IMR-90 (cell line): ENCODE measurements around the gene KLK11. TPM values are rescaled to one million over a fixed set of nuclear protein-coding genes. Genes with fewer than 3 reads are reported as not detected.

Source experiments
- ATAC-seq: fragments of 200-7000 bp; cut with Tn5 transposase; 2 replicates; pipeline ENCODE4 v1.9.1; 2020; ENCODE audit warnings: low read depth, mild to moderate bottlenecking, moderate library complexity
- BruUV-seq: library from RNA; stranded (reverse); fragments of 400-500 nt; replicated peaks from 2 replicates; lab custom pipeline; 2021; lab: Mats Ljungman, UMichigan
- CTCF ChIA-PET: fragments of 300-600 bp; formaldehyde crosslinking; extraction: SDS; loops from one replicate; lab custom pipeline; 2021; ENCODE audit warnings: antibody characterized with exemption; lab: Yijun Ruan, JAX
- POLR2A ChIA-PET: fragments of 300-600 bp; sonication (Branson Sonifier 250); formaldehyde crosslinking; loops from one replicate; lab custom pipeline; 2022; ENCODE audit warnings: antibody characterized with exemption; ENCODE audit not compliant: unreplicated experiment; lab: Charles Lee
- DNase-seq: peaks from one replicate; pipeline ENCODE4 v3.0.0; 2013
- H2AFZ ChIP-seq: replicated peaks from 2 replicates; pipeline ENCODE3; 2013; ENCODE audit warnings: low read length, mild to moderate bottlenecking; ENCODE audit not compliant: poor library complexity
- H2AK5ac ChIP-seq: 2 replicates; pipeline ENCODE4 v1.6.1; 2013; ENCODE audit warnings: low read depth, low read length, inconsistent platforms
- H2AK9ac ChIP-seq: replicated peaks from 2 replicates; pipeline ENCODE3; 2013; ENCODE audit warnings: mild to moderate bottlenecking, low read depth, low read length, moderate library complexity; ENCODE audit not compliant: poor library complexity
- H2BK120ac ChIP-seq: 2 replicates; pipeline ENCODE4 v1.6.1; 2013; ENCODE audit warnings: low read depth, low read length, inconsistent platforms
- H2BK15ac ChIP-seq: 3 replicates; pipeline ENCODE4 v1.6.1; 2013; ENCODE audit warnings: low read depth, low read length, inconsistent platforms
- H2BK20ac ChIP-seq: 2 replicates; pipeline ENCODE4 v1.6.1; 2013; ENCODE audit warnings: low read depth, mild to moderate bottlenecking, inconsistent platforms, low read length, moderate library complexity
- H2BK5ac ChIP-seq: 2 replicates; pipeline ENCODE4 v1.6.1; 2013; ENCODE audit warnings: mild to moderate bottlenecking, low read depth, low read length, inconsistent platforms; ENCODE audit not compliant: poor library complexity, severe bottlenecking
- H3K14ac ChIP-seq: replicated peaks from 2 replicates; pipeline ENCODE4 v1.6.1; 2013; ENCODE audit warnings: low read depth, low read length, inconsistent platforms
- H3K18ac ChIP-seq: 2 replicates; pipeline ENCODE4 v1.6.1; 2013; ENCODE audit warnings: low read depth, low read length, control low read depth
- H3K23ac ChIP-seq: 2 replicates; pipeline ENCODE4 v1.6.1; 2013; ENCODE audit warnings: low read depth, low read length, inconsistent platforms
- H3K27ac ChIP-seq: 2 replicates; pipeline ENCODE4 v1.5.1; 2013; ENCODE audit warnings: mild to moderate bottlenecking, control low read depth, low read length; ENCODE audit not compliant: insufficient read depth
- H3K27me3 ChIP-seq: 2 replicates; pipeline ENCODE4 v1.6.1; 2013; ENCODE audit warnings: low read length; ENCODE audit not compliant: control insufficient read depth, insufficient read depth
- H3K36me3 ChIP-seq: 2 replicates; pipeline ENCODE4 v1.6.1; 2013; ENCODE audit warnings: low read length, mixed read lengths; ENCODE audit not compliant: control insufficient read depth, insufficient read depth
- H3K4ac ChIP-seq: 2 replicates; pipeline ENCODE4 v1.6.1; 2013; ENCODE audit warnings: low read depth, low read length, inconsistent platforms
- H3K4me1 ChIP-seq: 2 replicates; pipeline ENCODE4 v1.6.1; 2013; ENCODE audit warnings: low read length, mixed read lengths; ENCODE audit not compliant: control insufficient read depth, insufficient read depth
- H3K4me2 ChIP-seq: 2 replicates; pipeline ENCODE4 v1.6.1; 2013; ENCODE audit warnings: low read depth, mild to moderate bottlenecking, control low read depth, low read length, moderate library complexity
- H3K4me3 ChIP-seq: 2 replicates; pipeline ENCODE4 v1.5.1; 2013; ENCODE audit warnings: low read depth, mild to moderate bottlenecking, control low read depth, low read length, moderate library complexity; ENCODE audit not compliant: insufficient read depth
- H3K56ac ChIP-seq: 2 replicates; pipeline ENCODE4 v1.6.1; 2013; ENCODE audit warnings: low read length, inconsistent platforms; ENCODE audit not compliant: insufficient read depth; ENCODE audit errors: extremely low read depth
- H3K79me1 ChIP-seq, 2 experiments: 2 replicates each; pipeline ENCODE4 v1.6.1; 2013; ENCODE audit warnings: low read length in 2 of 2, inconsistent platforms in 1 of 2, low read depth in 1 of 2
- H3K9ac ChIP-seq: 2 replicates; pipeline ENCODE4 v1.6.1; 2013; ENCODE audit warnings: low read depth, low read length, control low read depth
- H3K9me1 ChIP-seq: 2 replicates; pipeline ENCODE4 v1.6.1; 2013; ENCODE audit warnings: low read length, inconsistent platforms; ENCODE audit not compliant: insufficient read depth
- H3K9me3 ChIP-seq: 2 replicates; pipeline ENCODE4 v1.6.1; 2013; ENCODE audit warnings: low read length; ENCODE audit not compliant: control insufficient read depth, insufficient read depth
- H4K20me1 ChIP-seq: 2 replicates; pipeline ENCODE4 v1.6.1; 2013; ENCODE audit warnings: low read length, inconsistent platforms; ENCODE audit not compliant: insufficient read depth
- H4K5ac ChIP-seq: 2 replicates; pipeline ENCODE4 v1.6.1; 2013; ENCODE audit warnings: mild to moderate bottlenecking, low read depth, low read length, control low read depth
- H4K8ac ChIP-seq, 2 experiments: 2 replicates each; pipeline ENCODE4 v1.6.1; 2013; ENCODE audit warnings: low read depth in 2 of 2, low read length in 2 of 2, control low read depth in 1 of 2, inconsistent platforms in 1 of 2
- H4K91ac ChIP-seq: 2 replicates; pipeline ENCODE4 v1.6.1; 2013; ENCODE audit warnings: low read depth, low read length, inconsistent platforms; ENCODE audit not compliant: insufficient read depth
- MXI1 ChIP-seq: IDR thresholded peaks from 2 replicates; pipeline ENCODE4 v1.6.1; 2012; ENCODE audit warnings: low read depth, mild to moderate bottlenecking, low read length, moderate library complexity, borderline replicate concordance
- WGBS, 2 experiments: methylation state at CpG; one replicate each; pipeline versions ENCODE4 v1.1.5 to v1.1.7; 2013; ENCODE audit warnings: missing lambda C conversion rate in 2 of 2; ENCODE audit not compliant: insufficient read length in 1 of 2; ENCODE audit errors: extremely low coverage in 2 of 2; 5-methylcytosine and 5-hydroxymethylcytosine counted together
- dilution Hi-C: fragments of 300-500 bp; cut with HindIII; formaldehyde crosslinking; loops from one replicate; pipeline ENCODE4 v1.14.3; 2018; ENCODE audit warnings: low sequenced_read_pairs; ENCODE audit not compliant: unreplicated experiment
- in situ Hi-C: fragments of 300-500 bp; cut with MboI; formaldehyde crosslinking; loops from 3 replicates; pipeline ENCODE4 v1.14.3; 2019; ENCODE audit warnings: low sequenced_read_pairs, inconsistent platforms, mixed read lengths
- intact Hi-C: fragments of 100-400 bp; cut with micrococcal nuclease; formaldehyde crosslinking; loops from 2 replicates; pipeline ENCODE4 v1.10.0; 2022
- polyA plus RNA-seq, 3 experiments: library from polyadenylated mRNA; depleted of rRNA; stranded (reverse); fragments of >200 nt; gene quantifications; 2 replicates each; pipeline ENCODE4 v1.2.3, GENCODE V29; 2012; ENCODE audit warnings: low replicate concordance in 1 of 3
- total RNA-seq: library from RNA; depleted of rRNA; stranded (reverse); fragments of >200 nt; gene quantifications from 2 replicates; pipeline ENCODE4 v1.2.3, GENCODE V29; 2012

The KLK11 gene
- total and polyA plus RNA-seq, 2 of the 4 experiments (the other 2 are of a cell fraction): not detected

DNA sequence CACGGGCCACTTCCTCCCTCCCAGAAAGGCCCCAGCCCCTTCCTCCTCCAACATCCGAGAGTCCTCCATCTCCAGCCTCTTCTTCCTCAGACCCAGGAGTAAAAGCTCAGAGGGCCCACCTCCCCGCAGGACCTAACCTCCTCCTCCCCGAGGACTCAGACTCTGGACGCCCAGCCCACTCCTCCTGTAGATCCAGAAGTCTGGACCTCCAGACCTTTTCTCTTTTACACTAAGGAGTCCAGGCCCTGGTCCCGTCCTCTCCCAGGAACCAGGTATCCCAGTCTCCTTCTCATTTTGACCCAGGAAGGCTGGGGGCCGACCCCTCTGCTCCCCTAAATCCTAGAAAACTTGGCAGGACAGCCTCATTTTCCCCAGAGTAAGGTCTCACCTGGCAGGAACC, 23.1 kb downstream of the KLK11 start:
- Histone ChIP-seq H3K9me3 (peaks cover 9% of the 10 kb centered on the region), H3K4me2 (no peak overlapping the region), H3K4me1 (no peaks in the 10 kb centered on the region), H2BK5ac (no peak overlapping the region), H2AK5ac (no peak overlapping the region), H3K4me3 (no peak overlapping the region), H3K79me1 (no peaks in the 10 kb centered on the region), H3K9me1 (no peaks in the 10 kb centered on the region), H3K36me3 (no peaks in the 10 kb centered on the region), H3K27ac (no peak overlapping the region), H4K8ac (no peak overlapping the region), H4K91ac (no peak overlapping the region), H3K23ac (no peak overlapping the region), H2AFZ (no peak overlapping the region), H3K27me3 (no peaks in the 10 kb centered on the region), H3K4ac (no peak overlapping the region), H2AK9ac (no peak overlapping the region), H2BK20ac (no peak overlapping the region), H4K20me1 (no peaks in the 10 kb centered on the region; the same call in 1 of the 2 replicates), H3K14ac (no peak overlapping the region), H3K9ac (no peak overlapping the region), H2BK15ac (no peak overlapping the region), H3K18ac (no peak overlapping the region), H4K5ac (no peak overlapping the region), H3K56ac (no peak overlapping the region), H2BK120ac (no peak overlapping the region)
- DNase-seq (no peak), ATAC-seq (no peak)
- TF ChIP-seq MXI1: no peak
- intact Hi-C loops (no loop called here), dilution Hi-C loops (no loop called here), in situ Hi-C loops (no loop called here)
- WGBS, 2 experiments: 89% methylated on average over 3 of the region's 7 CpGs; no CpG with 5 or more reads in 1 of the 2 experiments
- BruUV-seq: no TSS peak
- ChIA-PET CTCF (no interaction called here), POLR2A (no interaction called here)
